ENCODE data around the gene RNF41.
"Not testable (repeated sequence)": the region's sequence is repeated elsewhere in the genome, so short reads cannot be mapped to it uniquely, and the experiment has no call there.

Gene RNF41

GRCh38 chr12:56221757-56222530, at the start of gene RNF41:
TSS of gene RNF41 (minus strand) at chr12:56221922. CDS start at chr12:56214047, 7,875 bp downstream.
- peak; percentile 87 to 88 for DNase-seq (ENCODE audit: low read depth in 2 of 2)

- DNase-seq (ENCODE audit: low read depth in 2 of 2) = no peak
These were observed 49.3 kb upstream of the RNF41 start for GRCh38 chr12:56271031-56271430.

DNA sequence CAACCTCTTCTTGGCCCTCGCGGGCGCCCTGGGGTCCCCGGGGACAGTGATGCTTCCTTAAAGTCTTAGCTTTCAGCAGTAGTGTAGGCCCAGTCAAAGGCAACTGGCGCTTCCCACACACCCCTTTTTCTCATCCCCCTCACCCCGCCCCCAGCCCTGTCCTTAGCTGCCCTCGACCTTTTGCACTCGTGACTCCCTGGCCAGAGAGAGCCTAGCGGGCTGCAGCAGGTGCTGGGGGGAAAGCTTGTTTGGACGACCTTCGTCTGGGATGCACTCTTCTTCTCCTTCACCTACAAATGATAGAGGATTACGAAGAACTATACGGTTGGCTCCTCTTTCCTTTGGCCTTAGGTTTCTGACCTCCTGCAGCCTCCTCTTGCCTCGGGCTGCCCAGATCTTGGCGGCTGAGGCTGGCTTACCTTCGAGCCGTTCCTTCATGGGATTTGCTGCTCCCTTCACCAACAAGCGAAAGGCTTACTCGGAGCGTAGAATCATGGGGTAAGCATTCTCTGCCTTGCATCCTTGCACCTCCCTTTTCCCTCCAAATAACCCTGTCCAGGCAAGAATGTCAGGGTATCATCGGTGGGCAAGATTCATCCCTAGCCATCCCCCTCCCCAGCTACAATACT, 45.8 kb upstream of the RNF41 start:
- DNase-seq (ENCODE audit: low read depth in 2 of 2) = no peak

GRCh38 chr12:56266693-56267442, 45.1 kb upstream of the RNF41 start, which contains the start of gene COQ10A:
TSS of gene COQ10A (plus strand) at chr12:56266942. CDS start at chr12:56267119, 177 bp downstream.
- DNase-seq (ENCODE audit: low read depth in 2 of 2) = peak; percentile 74 to 80

GRCh38 chr12:56266068-56266692, 44.5 kb upstream of the RNF41 start:
- DNase-seq (ENCODE audit: low read depth in 2 of 2) = not testable (repeated sequence)

GRCh38 chr12:56262955-56263354, 41.2 kb upstream of the RNF41 start:
- not testable (repeated sequence) for DNase-seq (ENCODE audit: low read depth in 2 of 2)

GRCh38 chr12:56261503-56262232, 39.9 kb upstream of the RNF41 start:
- no peak for DNase-seq (ENCODE audit: low read depth in 2 of 2)

DNA sequence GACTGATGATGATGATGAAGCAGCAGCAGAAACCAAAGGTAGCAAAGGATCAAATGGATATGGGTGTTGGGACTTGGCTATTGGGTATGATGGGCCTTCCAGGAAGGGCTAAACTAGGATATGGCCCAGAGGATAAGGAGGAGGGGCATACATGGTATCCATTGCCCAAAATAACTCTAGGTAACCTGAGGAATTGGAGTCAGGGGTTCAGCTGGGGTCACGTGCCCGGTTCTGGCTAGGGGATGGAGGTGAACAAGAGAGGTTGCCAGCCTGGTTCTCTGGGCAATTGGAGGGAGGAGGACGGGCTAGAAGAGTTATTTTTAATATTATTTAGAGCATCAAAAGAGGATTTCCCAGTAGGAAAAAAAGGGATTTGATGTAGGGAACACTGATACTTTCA, 39.2 kb upstream of the RNF41 start:
- no peak for DNase-seq (ENCODE audit: low read depth in 2 of 2)

- DNase-seq (ENCODE audit: low read depth in 2 of 2) = no peak
These were observed 38.7 kb upstream of the RNF41 start for GRCh38 chr12:56260380-56260779.

DNA sequence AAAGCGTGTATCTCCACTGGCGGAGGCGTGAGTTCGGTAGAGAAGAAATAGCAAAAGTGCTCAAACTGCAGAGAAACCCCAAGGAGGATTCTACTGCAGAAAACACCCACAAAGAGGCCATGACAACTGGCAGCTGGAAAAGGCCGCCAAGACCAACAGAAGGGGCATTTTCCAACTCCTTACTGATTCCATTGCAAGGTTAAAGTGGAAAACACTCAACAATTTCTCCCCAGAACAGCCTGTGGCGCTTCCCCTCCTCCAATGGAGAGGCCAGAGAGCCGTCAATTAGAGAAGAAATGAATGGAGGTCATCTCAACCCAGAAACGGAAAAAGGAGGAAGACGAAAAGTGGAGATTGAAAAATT, 37.1 kb upstream of the RNF41 start:
- DNase-seq (ENCODE audit: low read depth in 2 of 2) = no peak

GRCh38 chr12:56258068-56258819, 36.5 kb upstream of the RNF41 start, which contains the start of gene ANKRD52:
TSS of gene ANKRD52 (minus strand) at chr12:56258384. CDS start at chr12:56258269, 115 bp downstream.
- DNase-seq (ENCODE audit: low read depth in 2 of 2) = peak; percentile 55 to 62

- DNase-seq (ENCODE audit: low read depth in 2 of 2) = no peak
These were observed 35.9 kb upstream of the RNF41 start for GRCh38 chr12:56257491-56258067.

DNA sequence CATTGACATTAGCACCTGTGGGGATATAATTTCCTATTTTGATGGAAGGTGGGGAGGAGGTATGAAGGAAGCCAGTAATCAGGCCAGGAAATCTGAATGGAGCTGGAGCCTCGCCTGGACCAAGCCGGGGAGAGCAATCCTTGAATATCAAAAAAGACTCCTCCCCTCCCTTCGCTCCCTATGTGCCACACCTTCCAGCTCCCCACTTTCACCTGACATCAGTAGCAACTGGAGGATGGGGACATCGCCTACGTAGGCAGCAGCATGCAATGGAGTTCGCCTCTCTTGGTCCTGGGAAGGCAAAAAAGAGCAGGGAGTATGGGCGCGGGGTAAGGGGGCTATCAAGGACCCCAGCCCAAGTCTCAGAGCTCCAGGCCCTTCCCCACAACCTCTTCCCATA, 35.3 kb upstream of the RNF41 start:
- DNase-seq (ENCODE audit: low read depth in 2 of 2) = no peak

- no peak for DNase-seq (ENCODE audit: low read depth in 2 of 2)
These were observed 34.7 kb upstream of the RNF41 start for GRCh38 chr12:56256326-56256960.

DNA sequence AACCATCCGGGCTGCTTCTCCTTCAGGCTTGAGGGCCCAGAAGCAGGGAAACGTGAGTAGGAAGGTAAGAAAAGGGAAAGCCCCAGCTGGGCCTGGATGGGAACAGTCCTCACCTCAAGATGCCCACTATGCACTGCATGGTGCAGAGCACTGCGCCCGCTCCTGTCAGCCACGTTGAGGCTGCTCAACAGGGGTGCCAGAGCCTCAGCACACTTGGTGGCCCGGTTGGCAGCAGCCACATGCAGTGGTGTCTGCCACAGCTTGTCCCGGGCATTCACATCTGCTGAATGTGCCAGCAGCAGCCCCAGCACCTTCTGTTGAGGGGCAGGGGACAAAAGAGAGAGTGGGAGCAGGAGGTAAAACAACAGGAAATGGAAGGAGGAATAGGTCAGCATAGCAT, 33.9 kb upstream of the RNF41 start:
- no peak for DNase-seq (ENCODE audit: low read depth in 2 of 2)

DNA sequence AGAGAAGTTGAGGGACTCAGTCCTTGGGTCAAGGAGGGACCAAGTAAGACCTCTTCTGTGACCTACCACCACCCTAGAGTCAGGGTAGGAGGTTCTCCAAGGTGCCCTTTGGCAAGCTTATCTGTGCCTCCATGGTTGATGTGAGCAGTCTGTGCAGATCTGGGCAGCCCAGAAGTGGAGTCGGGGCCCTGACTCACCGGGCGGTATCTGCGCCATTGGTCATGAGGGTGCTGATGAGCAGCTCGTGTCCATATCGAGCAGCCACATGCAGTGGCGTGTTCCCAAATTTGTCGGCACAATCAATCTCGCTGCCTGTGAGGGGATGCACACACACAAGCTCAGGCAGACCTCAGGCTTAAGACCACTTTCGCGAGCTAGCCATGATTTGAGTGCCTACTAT, 31.4 kb upstream of the RNF41 start:
- no peak for DNase-seq (ENCODE audit: low read depth in 2 of 2)

DNA sequence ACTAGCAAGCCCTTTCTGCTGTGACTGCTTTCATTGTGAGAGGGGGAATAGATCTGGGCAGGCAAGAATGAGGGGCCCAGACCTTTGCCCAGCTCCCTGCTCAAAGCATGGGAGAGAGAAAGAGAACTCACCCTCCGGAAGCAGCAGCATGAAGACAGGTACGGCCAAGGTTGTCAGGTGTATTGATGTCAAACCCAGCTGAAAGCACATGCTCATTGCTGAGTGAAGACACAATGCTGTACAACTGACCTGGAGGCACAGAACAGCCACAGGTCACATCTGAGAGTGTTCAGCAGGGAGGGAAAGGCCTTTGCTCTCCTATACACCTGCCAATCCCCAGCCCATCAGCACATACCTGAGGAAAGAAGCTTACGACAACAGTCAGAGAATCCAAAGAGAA, 30.9 kb upstream of the RNF41 start:
- DNase-seq (ENCODE audit: low read depth in 2 of 2) = no peak

GRCh38 chr12:56248711-56249110, 27.0 kb upstream of the RNF41 start:
- DNase-seq (ENCODE audit: low read depth in 2 of 2) = no peak

- no peak for DNase-seq (ENCODE audit: low read depth in 2 of 2)
These were observed 26.2 kb upstream of the RNF41 start for GRCh38 chr12:56247923-56248322.

- DNase-seq (ENCODE audit: low read depth in 2 of 2) = no peak
These were observed 22.8 kb upstream of the RNF41 start for GRCh38 chr12:56244494-56244893.
